ENCODE results near the gene B4GAT1.
A peak's percentile ranks its signal among the peaks of the same experiment; 100 is the strongest.

GRCh38 chr11:66311965-66312548 is 35.4 kb downstream of the B4GAT1 start:
- TF ChIP-seq CTCF (IDR thresholded peaks at IDR 0.05), result peak in 1 of 3 experiments; percentile 70
- peak; percentile 14 for TF ChIP-seq POLR2A (IDR thresholded peaks at IDR 0.05)

Data from testis (tissue), 2 donors.